SK-N-SH treated with all-trans-retinoic acid at 6 μM for 48 hours (cell line): ENCODE data around the gene FGF14.

ENCODE experiments used
- ARNTL ChIP-seq: fragments of 450-650 bp; formaldehyde crosslinking; IDR thresholded peaks from 2 replicates; pipeline ENCODE4 v1.5.0; 2020; ENCODE audit warnings: low read depth, mild to moderate bottlenecking, moderate library complexity, borderline replicate concordance
- GLIS3 ChIP-seq: fragments of 250-450 bp; sonication (Bioruptor Pico); IDR thresholded peaks from 2 replicates; pipeline ENCODE4 v1.5.0; 2020; ENCODE audit warnings: mild to moderate bottlenecking, moderate library complexity
- OSR1 ChIP-seq: fragments of 250-450 bp; sonication (Bioruptor Pico); IDR thresholded peaks from 2 replicates; pipeline ENCODE4 v1.8.0; 2022; ENCODE audit warnings: moderate library complexity, mild to moderate bottlenecking, inconsistent platforms
- PATZ1 ChIP-seq: fragments of 250-450 bp; sonication (Bioruptor Pico); IDR thresholded peaks from 2 replicates; pipeline ENCODE4 v1.8.0; 2020; ENCODE audit warnings: mild to moderate bottlenecking, moderate library complexity, borderline replicate concordance
- PPARA ChIP-seq: fragments of 250-450 bp; sonication (Bioruptor Pico); IDR thresholded peaks from 2 replicates; pipeline ENCODE4 v1.5.0; 2020; ENCODE audit warnings: mild to moderate bottlenecking, borderline replicate concordance
- SNAI2 ChIP-seq: fragments of 250-450 bp; sonication (Bioruptor Pico); IDR thresholded peaks from 2 replicates; pipeline ENCODE4 v1.5.0; 2020; ENCODE audit warnings: mild to moderate bottlenecking, moderate library complexity
- ZFP3 ChIP-seq: fragments of 250-450 bp; sonication (Bioruptor Pico); IDR thresholded peaks from 2 replicates; pipeline ENCODE4 v1.5.0; 2020; ENCODE audit warnings: mild to moderate bottlenecking, moderate library complexity
- ZNF70 ChIP-seq: fragments of 450-650 bp; formaldehyde crosslinking; IDR thresholded peaks from 2 replicates; pipeline ENCODE4 v1.5.0; 2020; ENCODE audit warnings: mild to moderate bottlenecking, moderate library complexity

DNA sequence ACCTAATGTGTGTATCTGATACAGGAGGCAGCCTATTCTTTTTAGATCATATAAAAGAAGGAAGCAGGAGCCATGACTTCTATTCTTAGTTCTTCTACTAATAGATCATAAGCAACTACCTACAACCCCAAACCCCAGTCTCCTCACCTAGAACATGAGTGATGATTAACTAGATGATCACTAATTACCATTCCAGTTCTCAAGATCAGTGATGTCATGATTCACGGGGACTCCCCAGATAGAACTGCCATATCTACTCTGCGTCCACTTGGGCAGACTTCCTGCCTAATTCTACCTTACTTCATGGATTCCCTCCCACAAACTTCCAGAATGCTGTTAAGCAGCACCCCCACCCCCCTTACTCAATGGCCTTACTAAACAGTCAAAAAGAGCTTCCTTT is 380.1 kb downstream of the FGF14 start:
- TF ChIP-seq ZNF70 (CRISPR knock-in tag) (no peak), PATZ1 (CRISPR knock-in tag) (no peak), ZFP3 (CRISPR knock-in tag) (no peak), GLIS3 (CRISPR knock-in tag) (no peak), PPARA (CRISPR knock-in tag) (no peak), OSR1 (CRISPR knock-in tag) (no peak), SNAI2 (CRISPR knock-in tag) (no peak), ARNTL (CRISPR knock-in tag) (no peak)
